ENCODE results near the gene ZNF595. TPM values are rescaled to one million over a fixed set of nuclear protein-coding genes. Genes with fewer than 3 reads are reported as not detected.

Gene ZNF595
- total RNA-seq, 1 experiment from 2014 or later = 17.1 TPM

DNA sequence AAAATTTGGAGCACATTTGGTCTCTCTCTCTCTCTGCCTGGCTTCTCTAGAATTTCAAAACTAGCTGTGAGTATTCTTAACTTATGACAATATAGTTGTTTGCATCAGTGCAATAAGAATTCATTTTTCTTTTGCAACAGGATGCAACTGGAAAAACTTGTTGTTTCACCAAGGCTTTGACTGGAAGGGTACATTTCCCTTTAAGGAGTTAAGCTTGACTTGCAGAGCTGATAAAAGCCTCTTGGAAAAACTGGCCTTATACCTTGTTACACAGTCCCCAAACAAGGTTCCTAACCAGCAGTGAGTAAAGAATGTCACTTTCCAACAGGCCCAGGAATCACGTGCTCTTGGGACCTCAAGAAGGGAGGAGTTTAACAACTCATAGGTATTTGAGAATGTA is 45.3 kb downstream of the ZNF595 start:
- Mint-ChIP-seq H3K9me3 (ENCODE audit: unreplicated experiment) (peaks cover 17% of the 10 kb centered on the region), H3K27ac (ENCODE audit: unreplicated experiment) (no peak overlapping the region), H3K36me3 (ENCODE audit: insufficient read depth, unreplicated experiment) (peaks cover 4% of the 10 kb centered on the region), H3K27me3 (ENCODE audit: insufficient read depth, unreplicated experiment) (no peaks in the 10 kb centered on the region), H3K4me3 (ENCODE audit: unreplicated experiment) (no peak overlapping the region), H3K4me1 (ENCODE audit: low read depth, unreplicated experiment) (no peaks in the 10 kb centered on the region)
- no peaks in the 10 kb centered on the region for H3K4me1 ChIP-seq
- H3K27me3 ChIP-seq (replicated peaks; ENCODE audit: control insufficient read depth, insufficient read depth, low read length) = no peaks in the 10 kb centered on the region
- DNase-seq = no peak
- ChIA-PET POLR2A (no interaction called here), CTCF (no interaction called here)
- intact Hi-C loops (cut with micrococcal nuclease; ENCODE audit: unreplicated experiment) = no loop called here
- peaks cover 18% of the 10 kb centered on the region for H3K9me3 ChIP-seq
- no peaks in the 10 kb centered on the region for H3K36me3 ChIP-seq (ENCODE audit: control insufficient read depth, insufficient read depth, low read length)
- BruUV-seq (replicated peaks) = no TSS peak
- no peak overlapping the region for H3K4me3 ChIP-seq (ENCODE audit: low read depth, low read length)
- TF ChIP-seq, protein P1, sequence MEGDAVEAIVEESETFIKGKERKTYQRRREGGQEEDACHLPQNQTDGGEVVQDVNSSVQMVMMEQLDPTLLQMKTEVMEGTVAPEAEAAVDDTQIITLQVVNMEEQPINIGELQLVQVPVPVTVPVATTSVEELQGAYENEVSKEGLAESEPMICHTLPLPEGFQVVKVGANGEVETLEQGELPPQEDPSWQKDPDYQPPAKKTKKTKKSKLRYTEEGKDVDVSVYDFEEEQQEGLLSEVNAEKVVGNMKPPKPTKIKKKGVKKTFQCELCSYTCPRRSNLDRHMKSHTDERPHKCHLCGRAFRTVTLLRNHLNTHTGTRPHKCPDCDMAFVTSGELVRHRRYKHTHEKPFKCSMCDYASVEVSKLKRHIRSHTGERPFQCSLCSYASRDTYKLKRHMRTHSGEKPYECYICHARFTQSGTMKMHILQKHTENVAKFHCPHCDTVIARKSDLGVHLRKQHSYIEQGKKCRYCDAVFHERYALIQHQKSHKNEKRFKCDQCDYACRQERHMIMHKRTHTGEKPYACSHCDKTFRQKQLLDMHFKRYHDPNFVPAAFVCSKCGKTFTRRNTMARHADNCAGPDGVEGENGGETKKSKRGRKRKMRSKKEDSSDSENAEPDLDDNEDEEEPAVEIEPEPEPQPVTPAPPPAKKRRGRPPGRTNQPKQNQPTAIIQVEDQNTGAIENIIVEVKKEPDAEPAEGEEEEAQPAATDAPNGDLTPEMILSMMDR (IDR thresholded peaks at IDR 0.05; ENCODE audit: insufficient read depth in 1 of 2, low read depth in 1 of 2, low read length in 1 of 2, severe bottlenecking in 1 of 2, unreplicated experiment in 1 of 2) = no peak

DNA sequence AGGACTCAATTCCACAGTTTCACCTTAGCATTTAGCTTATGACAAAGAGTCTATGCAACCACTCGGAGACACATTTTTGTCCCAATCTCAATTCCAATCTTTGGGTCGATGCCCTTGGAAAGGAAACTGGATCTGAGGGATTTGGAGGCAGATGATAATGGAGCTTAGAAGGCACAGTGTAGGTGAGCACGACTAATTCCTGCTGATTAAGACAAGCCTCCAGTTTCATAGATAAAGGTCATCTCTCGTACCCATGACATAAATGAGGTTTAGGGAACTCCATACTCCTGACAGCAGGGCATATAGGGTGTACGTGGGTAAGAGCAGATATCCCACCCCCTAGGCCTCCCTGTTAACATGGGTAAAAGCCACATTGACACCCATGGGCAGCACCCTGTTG is 46.7 kb downstream of the ZNF595 start:
- TF ChIP-seq, protein P1 (IDR thresholded peaks at IDR 0.05; ENCODE audit: insufficient read depth in 1 of 2, low read depth in 1 of 2, low read length in 1 of 2, severe bottlenecking in 1 of 2, unreplicated experiment in 1 of 2) = no peak
- H3K4me3 Mint-ChIP-seq (ENCODE audit: unreplicated experiment) = no peak overlapping the region
- POLR2A ChIA-PET = no interaction called here
- no peaks in the 10 kb centered on the region for H3K4me1 Mint-ChIP-seq (ENCODE audit: low read depth, unreplicated experiment)
- no peaks in the 10 kb centered on the region for H3K36me3 Mint-ChIP-seq (ENCODE audit: insufficient read depth, unreplicated experiment)
- BruUV-seq (replicated peaks) = no TSS peak
- intact Hi-C loops (cut with micrococcal nuclease; ENCODE audit: unreplicated experiment) = no loop called here
- H3K27me3 Mint-ChIP-seq (ENCODE audit: insufficient read depth, unreplicated experiment) = no peaks in the 10 kb centered on the region
- no peak overlapping the region for H3K27ac Mint-ChIP-seq (ENCODE audit: unreplicated experiment)
- H3K36me3 ChIP-seq (ENCODE audit: control insufficient read depth, insufficient read depth, low read length) = no peaks in the 10 kb centered on the region
- H3K9me3 ChIP-seq = peaks cover 17% of the 10 kb centered on the region
- peaks cover 17% of the 10 kb centered on the region for H3K9me3 Mint-ChIP-seq (ENCODE audit: unreplicated experiment)
- no peak for DNase-seq
- no peaks in the 10 kb centered on the region for H3K4me1 ChIP-seq
- H3K27me3 ChIP-seq (replicated peaks; ENCODE audit: control insufficient read depth, insufficient read depth, low read length) = no peaks in the 10 kb centered on the region
- H3K4me3 ChIP-seq (ENCODE audit: low read depth, low read length) = no peak overlapping the region
- CTCF ChIA-PET = no interaction called here

DNA sequence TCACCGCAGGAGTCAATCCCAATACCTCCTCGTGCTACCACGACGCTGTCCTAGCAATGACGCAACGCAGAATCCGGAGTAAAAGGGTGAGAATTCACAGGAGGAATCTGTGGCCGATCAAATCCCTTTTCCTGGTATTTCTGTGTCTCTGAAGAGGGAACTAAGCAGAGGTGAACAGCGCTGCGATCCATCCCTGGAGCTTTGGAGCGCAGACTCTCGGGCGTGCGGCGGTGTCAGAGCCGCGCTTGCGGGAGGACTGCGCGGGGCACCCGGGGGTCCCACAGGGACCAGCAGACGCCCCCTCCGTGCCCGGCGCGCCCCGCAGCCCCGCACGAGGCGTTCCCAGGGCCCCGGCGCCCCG is 53.9 kb downstream of the ZNF595 start:
- Mint-ChIP-seq H3K4me1 (ENCODE audit: low read depth, unreplicated experiment) (no peaks in the 10 kb centered on the region), H3K9me3 (ENCODE audit: unreplicated experiment) (peaks cover 63% of the 10 kb centered on the region), H3K4me3 (ENCODE audit: unreplicated experiment) (no peak overlapping the region), H3K27me3 (ENCODE audit: insufficient read depth, unreplicated experiment) (no peaks in the 10 kb centered on the region), H3K27ac (ENCODE audit: unreplicated experiment) (no peak overlapping the region), H3K36me3 (ENCODE audit: insufficient read depth, unreplicated experiment) (no peaks in the 10 kb centered on the region)
- no peaks in the 10 kb centered on the region for H3K4me1 ChIP-seq
- intact Hi-C loops (cut with micrococcal nuclease; ENCODE audit: unreplicated experiment) = no loop called here
- ChIA-PET CTCF (no interaction called here), POLR2A (no interaction called here)
- H3K4me3 ChIP-seq (ENCODE audit: low read depth, low read length) = no peak overlapping the region
- H3K9me3 ChIP-seq = no peaks in the 10 kb centered on the region
- H3K36me3 ChIP-seq (ENCODE audit: control insufficient read depth, insufficient read depth, low read length) = no peaks in the 10 kb centered on the region
- TF ChIP-seq, protein P1 (IDR thresholded peaks at IDR 0.05; ENCODE audit: insufficient read depth in 1 of 2, low read depth in 1 of 2, low read length in 1 of 2, severe bottlenecking in 1 of 2, unreplicated experiment in 1 of 2) = no peak
- DNase-seq = no peak
- no peaks in the 10 kb centered on the region for H3K27me3 ChIP-seq (replicated peaks; ENCODE audit: control insufficient read depth, insufficient read depth, low read length)
- BruUV-seq (replicated peaks) = no TSS peak
